Uterus (tissue), 2 donors: ENCODE data around the gene IGSF3.

ENCODE experiments used
- CTCF ChIP-seq, 4 experiments: fragments of 200-600 bp in 2 of 4; fragments of 450-650 bp in 2 of 4; sonication (generic) in 2 of 4; IDR thresholded peaks; one replicate each; pipeline ENCODE4 v1.5.1; 2016 to 2019; ENCODE audit warnings: antibody characterized with exemption in 4 of 4, mild to moderate bottlenecking in 2 of 4, moderate library complexity in 1 of 4
- POLR2A ChIP-seq, 2 donors: fragments of 450-650 bp; IDR thresholded peaks; one replicate each; pipeline ENCODE4 v1.6.1; 2016; ENCODE audit warnings: antibody characterized with exemption in 2 of 2, mild to moderate bottlenecking in 1 of 2, moderate library complexity in 1 of 2

- TF ChIP-seq CTCF (IDR thresholded peaks at IDR 0.05), result no peak
- no peak for TF ChIP-seq POLR2A (IDR thresholded peaks at IDR 0.05)
Observed at GRCh38 chr1:116698244-116698595, 30.7 kb upstream of the IGSF3 start.
